DND-41 (cell line): ENCODE results near the gene CEP41.

Experiments used
- CTCF ChIP-seq: IDR thresholded peaks from 2 replicates; pipeline ENCODE4 v1.5.1; 2012; ENCODE audit warnings: borderline replicate concordance, low read length, moderate library complexity, mild to moderate bottlenecking; ENCODE audit not compliant: poor library complexity, severe bottlenecking; ENCODE audit errors: extremely low read depth
- EZH2 ChIP-seq: IDR thresholded peaks from 3 replicates; pipeline ENCODE4 v1.6.1; 2012; ENCODE audit warnings: borderline replicate concordance, low read depth, mild to moderate bottlenecking, moderate library complexity, low read length, inconsistent platforms; ENCODE audit not compliant: severe bottlenecking

DNA sequence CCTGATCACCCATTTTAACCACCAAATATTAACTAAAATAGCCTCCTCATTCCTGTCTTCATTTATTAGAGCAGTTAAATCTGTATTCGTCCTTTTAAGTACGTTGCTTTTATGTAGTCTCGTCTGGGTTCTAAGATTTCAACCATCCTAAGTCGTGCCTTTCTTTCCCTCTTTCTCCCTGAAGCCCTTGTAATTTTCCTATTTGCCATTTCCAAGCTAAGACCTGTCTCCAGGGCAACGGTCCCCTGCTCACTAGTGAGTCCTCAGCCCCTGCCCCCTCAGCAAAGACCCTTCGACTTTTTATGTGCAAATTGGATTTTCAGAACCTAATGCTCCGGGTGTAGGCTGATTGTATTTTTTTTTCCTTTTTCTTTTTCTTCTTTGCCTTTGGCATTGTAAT lies 35.0 kb upstream of the CEP41 start:
- TF ChIP-seq CTCF, result no peak
- no peak for TF ChIP-seq EZH2
